HL-60 (cell line): ENCODE results near the gene RNF32.

Source experiments
- DNase-seq, 2 experiments: peaks; one replicate each; pipeline ENCODE4 v3.0.0-alpha.2; 2010 to 2020; ENCODE audit warnings: low read depth in 1 of 2, low spot score in 1 of 2
- H3K27ac ChIP-seq: fragments of 250-450 bp; sonication (Bioruptor Pico); replicated peaks from 2 replicates; pipeline ENCODE4 v1.5.1; 2020; ENCODE audit warnings: mild to moderate bottlenecking, moderate library complexity
- H3K27me3 ChIP-seq: fragments of 250-450 bp; sonication (Bioruptor Pico); 2 replicates; pipeline ENCODE4 v1.5.1; 2021; ENCODE audit warnings: mild to moderate bottlenecking, moderate library complexity; ENCODE audit not compliant: insufficient read depth, poor library complexity, severe bottlenecking
- H3K4me3 ChIP-seq: replicated peaks from 2 replicates; pipeline ENCODE4 v1.5.1; 2011; ENCODE audit warnings: mild to moderate bottlenecking, control low read depth, low read length; ENCODE audit not compliant: insufficient read depth
- GABPA ChIP-seq: IDR thresholded peaks from 2 replicates; pipeline ENCODE4 v1.6.1; 2012; ENCODE audit warnings: low read depth
- POLR2AphosphoS5 ChIP-seq: IDR thresholded peaks from 2 replicates; pipeline ENCODE4 v1.6.1; 2012; ENCODE audit warnings: low read depth
- REST ChIP-seq: IDR thresholded peaks from 2 replicates; pipeline ENCODE4 v1.6.1; 2012; ENCODE audit warnings: low read depth; ENCODE audit not compliant: insufficient replicate concordance
- SPI1 ChIP-seq: IDR thresholded peaks from 2 replicates; pipeline ENCODE4 v1.6.1; 2012; ENCODE audit warnings: low read depth, mild to moderate bottlenecking, borderline replicate concordance
- TF ChIP-seq, protein P1 (sequence below): IDR thresholded peaks from one replicate; pipeline ENCODE4 v1.5.1; 2011; ENCODE audit warnings: low read length, control low read depth, inconsistent platforms; ENCODE audit not compliant: insufficient read depth

Gene RNF32

GRCh38 chr7:156682928-156683327 lies 42.4 kb downstream of the RNF32 start:
- H3K27ac ChIP-seq = no peak overlapping the region
- no peak overlapping the region for H3K4me3 ChIP-seq
- DNase-seq = no peak
- TF ChIP-seq, protein P1, sequence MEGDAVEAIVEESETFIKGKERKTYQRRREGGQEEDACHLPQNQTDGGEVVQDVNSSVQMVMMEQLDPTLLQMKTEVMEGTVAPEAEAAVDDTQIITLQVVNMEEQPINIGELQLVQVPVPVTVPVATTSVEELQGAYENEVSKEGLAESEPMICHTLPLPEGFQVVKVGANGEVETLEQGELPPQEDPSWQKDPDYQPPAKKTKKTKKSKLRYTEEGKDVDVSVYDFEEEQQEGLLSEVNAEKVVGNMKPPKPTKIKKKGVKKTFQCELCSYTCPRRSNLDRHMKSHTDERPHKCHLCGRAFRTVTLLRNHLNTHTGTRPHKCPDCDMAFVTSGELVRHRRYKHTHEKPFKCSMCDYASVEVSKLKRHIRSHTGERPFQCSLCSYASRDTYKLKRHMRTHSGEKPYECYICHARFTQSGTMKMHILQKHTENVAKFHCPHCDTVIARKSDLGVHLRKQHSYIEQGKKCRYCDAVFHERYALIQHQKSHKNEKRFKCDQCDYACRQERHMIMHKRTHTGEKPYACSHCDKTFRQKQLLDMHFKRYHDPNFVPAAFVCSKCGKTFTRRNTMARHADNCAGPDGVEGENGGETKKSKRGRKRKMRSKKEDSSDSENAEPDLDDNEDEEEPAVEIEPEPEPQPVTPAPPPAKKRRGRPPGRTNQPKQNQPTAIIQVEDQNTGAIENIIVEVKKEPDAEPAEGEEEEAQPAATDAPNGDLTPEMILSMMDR = no peak
- TF ChIP-seq POLR2AphosphoS5 = no peak
- no peak for TF ChIP-seq GABPA
- no peak for TF ChIP-seq REST
- no peak for TF ChIP-seq SPI1
- no peaks in the 10 kb centered on the region for H3K27me3 ChIP-seq

GRCh38 chr7:156684251-156684650 lies 43.7 kb downstream of the RNF32 start:
- no peak for DNase-seq
- H3K27ac ChIP-seq = no peak overlapping the region
- H3K27me3 ChIP-seq = no peaks in the 10 kb centered on the region
- no peak overlapping the region for H3K4me3 ChIP-seq
- TF ChIP-seq SPI1 (no peak), POLR2AphosphoS5 (no peak), REST (no peak)
- TF ChIP-seq, protein P1 = no peak

DNA sequence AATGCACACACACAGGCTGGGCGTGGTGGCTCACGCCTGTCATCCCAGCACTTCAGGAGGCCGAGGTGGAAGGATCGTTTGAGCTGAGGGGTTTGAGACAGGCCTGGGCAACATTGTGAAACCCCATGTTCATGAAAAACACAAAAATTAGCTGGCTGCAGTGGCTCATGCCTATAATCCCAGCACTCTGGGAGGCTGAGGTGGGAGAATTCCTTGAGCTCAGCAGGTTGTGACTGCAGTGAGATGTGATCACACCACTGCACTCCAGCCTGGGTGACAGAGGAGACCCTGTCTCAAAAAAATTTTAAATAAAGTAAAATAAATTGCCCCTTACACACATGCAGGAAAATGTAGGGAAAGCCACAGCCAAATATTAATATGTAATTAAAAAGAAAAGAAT lies 44.1 kb downstream of the RNF32 start:
- no peak overlapping the region for H3K4me3 ChIP-seq
- no peaks in the 10 kb centered on the region for H3K27me3 ChIP-seq
- TF ChIP-seq, protein P1 = no peak
- TF ChIP-seq REST = no peak
- no peak for TF ChIP-seq SPI1
- TF ChIP-seq POLR2AphosphoS5 = no peak
- TF ChIP-seq GABPA = no peak
- H3K27ac ChIP-seq = no peak overlapping the region
- no peak for DNase-seq
